ENCODE data around the gene GALM. TPM values are rescaled to one million over a fixed set of nuclear protein-coding genes. Genes with fewer than 3 reads are reported as not detected.

The GALM gene
- total RNA-seq, 2 experiments from 2014 or later, result 56.0 to 57.8 TPM

DNA sequence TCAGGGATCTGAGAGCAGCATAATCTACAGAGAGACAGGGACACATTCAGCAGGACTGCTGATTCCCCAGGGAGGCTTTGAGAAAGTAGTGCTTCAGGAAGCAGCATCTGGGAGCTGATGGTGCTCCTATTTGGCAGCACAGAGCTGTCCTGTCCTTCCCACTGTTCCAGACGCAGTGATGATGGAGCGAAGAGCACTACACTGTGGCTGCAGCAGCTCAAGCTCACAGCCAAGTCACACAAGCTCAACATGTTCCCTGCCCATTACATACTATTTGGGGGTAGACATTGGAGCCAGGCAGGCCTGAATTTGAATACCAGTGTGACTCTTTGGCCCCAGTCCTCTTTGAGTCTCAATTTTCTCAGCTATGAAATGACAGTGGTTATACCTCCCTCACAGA, 15.2 kb upstream of the GALM start:
- no peaks in the 10 kb centered on the region for H3K9me3 Mint-ChIP-seq (ENCODE audit: low read depth)
- H3K4me3 Mint-ChIP-seq, result no peak overlapping the region
- peaks cover 60% of the 10 kb centered on the region for H3K4me1 Mint-ChIP-seq
- POLR2A ChIA-PET, result no interaction called here
- H3K27ac Mint-ChIP-seq, result peak overlapping the region; percentile 33
- H3K27me3 Mint-ChIP-seq, result no peaks in the 10 kb centered on the region
- intact Hi-C loops (cut with DNase I, micrococcal nuclease), result no loop called here
- CTCF ChIA-PET, result interaction anchor here (0.5 to 4.3 kb wide), 4 partner anchors 16 to 83 kb away, joined by 3 to 51 read pairs (median 16); partner anchors contain the start of genes GALM and HNRNPLL
- ATAC-seq (no peak), DNase-seq (no peak)
- H3K36me3 Mint-ChIP-seq (ENCODE audit: low read depth), result no peaks in the 10 kb centered on the region

DNA sequence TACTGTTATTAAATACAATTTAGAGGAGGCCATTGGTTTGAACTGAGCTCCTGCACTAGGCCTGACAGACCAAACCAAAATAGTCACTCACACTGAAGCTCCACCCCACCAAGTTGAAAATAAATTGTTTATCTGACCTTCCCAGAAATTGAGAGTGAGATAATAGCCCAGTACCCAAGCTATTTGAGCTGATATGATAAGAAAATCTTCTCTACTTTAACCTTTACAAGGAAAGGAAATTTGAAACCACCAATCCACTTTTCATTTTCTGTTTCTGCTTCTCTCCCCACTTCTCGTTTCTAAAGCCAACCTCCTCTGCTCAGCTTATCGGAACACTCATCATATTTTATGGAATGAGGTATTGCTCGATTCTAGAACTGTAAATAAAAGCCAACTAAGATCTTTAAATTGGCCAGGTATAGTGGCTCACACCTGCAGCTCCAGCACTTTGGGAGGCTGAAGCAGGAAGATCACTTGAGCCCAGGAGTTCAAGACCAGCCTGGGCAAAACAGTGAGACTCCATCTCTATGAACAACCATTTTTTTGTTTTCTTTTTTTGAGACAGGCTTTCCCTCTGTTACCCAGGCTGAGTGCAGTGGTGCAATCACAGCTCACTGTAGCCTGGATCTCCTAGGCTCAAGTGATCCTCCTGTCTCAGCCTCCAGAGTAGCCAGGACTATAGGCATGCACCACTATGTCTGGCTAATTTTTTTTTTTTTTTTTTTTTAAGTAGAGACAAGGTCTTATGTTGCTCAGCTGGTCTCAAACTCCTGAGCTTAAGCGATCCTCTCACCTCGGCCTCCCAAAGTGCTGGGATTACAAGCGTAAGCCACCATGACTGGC, 13.3 kb upstream of the GALM start:
- intact Hi-C loops (cut with DNase I, micrococcal nuclease), result loop anchor here (1.0 kb wide), 8 partner anchors 15 to 477 kb away; partner anchors contain the start of gene SRSF7 (in 1 of the 2)
- CTCF ChIA-PET, result interaction anchor here (0.6 to 4.3 kb wide), 13 partner anchors 11 to 247 kb away, joined by 3 to 51 read pairs (median 4); partner anchors contain the start of genes GALM and HNRNPLL
- peak overlapping the region; percentile 44 for H3K4me3 Mint-ChIP-seq
- POLR2A ChIA-PET, result interaction anchor here (0.6 to 2.9 kb wide), 15 partner anchors 11 to 508 kb away, joined by 3 to 34 read pairs (median 5); partner anchors contain the start of genes GALM, HNRNPLL and SRSF7
- peak; percentile 23 for ATAC-seq
- H3K9me3 Mint-ChIP-seq (ENCODE audit: low read depth), result no peaks in the 10 kb centered on the region
- peak overlapping the region; percentile 98 for H3K27ac Mint-ChIP-seq
- H3K27me3 Mint-ChIP-seq, result no peaks in the 10 kb centered on the region
- DNase-seq, result peak; percentile 28
- no peaks in the 10 kb centered on the region for H3K36me3 Mint-ChIP-seq (ENCODE audit: low read depth)
- H3K4me1 Mint-ChIP-seq, result peaks cover 63% of the 10 kb centered on the region

- peak overlapping the region; percentile 98 for H3K27ac Mint-ChIP-seq
- ATAC-seq (peak; percentile 61), DNase-seq (no peak)
- peak overlapping the region; percentile 44 for H3K4me3 Mint-ChIP-seq
- ChIA-PET POLR2A (interaction anchor here (0.6 to 2.9 kb wide), 11 partner anchors 10 to 1027 kb away, joined by 3 to 34 read pairs (median 5); partner anchors contain the start of genes GALM and SRSF7), CTCF (interaction anchor here (0.5 to 4.3 kb wide), 13 partner anchors 10 to 1330 kb away, joined by 3 to 51 read pairs (median 3); partner anchors contain the start of genes GALM and HNRNPLL)
- H3K4me1 Mint-ChIP-seq, result peaks cover 57% of the 10 kb centered on the region
- H3K36me3 Mint-ChIP-seq (ENCODE audit: low read depth), result no peaks in the 10 kb centered on the region
- H3K9me3 Mint-ChIP-seq (ENCODE audit: low read depth), result no peaks in the 10 kb centered on the region
- intact Hi-C loops (cut with DNase I, micrococcal nuclease), result loop anchor here (1.0 kb wide), 8 partner anchors 14 to 476 kb away; partner anchors contain the start of gene SRSF7 (in 1 of the 2)
- no peaks in the 10 kb centered on the region for H3K27me3 Mint-ChIP-seq
These were observed 12.6 kb upstream of the GALM start for GRCh38 chr2:38653380-38653714.

GRCh38 chr2:38653715-38654527, 12.0 kb upstream of the GALM start:
- Mint-ChIP-seq H3K9me3 (ENCODE audit: low read depth) (no peaks in the 10 kb centered on the region), H3K4me1 (peaks cover 58% of the 10 kb centered on the region), H3K27me3 (no peaks in the 10 kb centered on the region), H3K4me3 (peak overlapping the region; percentile 44), H3K36me3 (ENCODE audit: low read depth) (no peaks in the 10 kb centered on the region), H3K27ac (peak overlapping the region; percentile 98)
- POLR2A ChIA-PET, result interaction anchor here (0.6 to 2.9 kb wide), 11 partner anchors 9 to 1028 kb away, joined by 3 to 34 read pairs (median 5); partner anchors contain the start of genes GALM and SRSF7
- ATAC-seq (peak; percentile 81), DNase-seq (peak; percentile 87)
- CTCF ChIA-PET, result interaction anchor here (0.5 to 4.3 kb wide), 12 partner anchors 10 to 1331 kb away, joined by 3 to 51 read pairs (median 4); partner anchors contain the start of genes GALM and HNRNPLL
- intact Hi-C loops (cut with DNase I, micrococcal nuclease), result loop anchor here (1.0 kb wide), 8 partner anchors 13 to 475 kb away; partner anchors contain the start of gene SRSF7 (in 1 of the 2)

GRCh38 chr2:38654528-38655381, 11.2 kb upstream of the GALM start:
- ChIA-PET POLR2A (interaction anchor here (0.5 to 2.9 kb wide), 5 partner anchors 9 to 96 kb away, joined by 3 to 34 read pairs (median 5); partner anchors contain the start of gene SRSF7), CTCF (interaction anchor here (1.2 to 4.3 kb wide), 5 partner anchors 9 to 75 kb away, joined by 3 to 51 read pairs (median 17); partner anchors contain the start of genes GALM and HNRNPLL)
- DNase-seq (no peak), ATAC-seq (no peak)
- H3K27ac Mint-ChIP-seq, result peak overlapping the region; percentile 98
- H3K36me3 Mint-ChIP-seq (ENCODE audit: low read depth), result peaks cover 4% of the 10 kb centered on the region
- no peaks in the 10 kb centered on the region for H3K9me3 Mint-ChIP-seq (ENCODE audit: low read depth)
- H3K27me3 Mint-ChIP-seq, result no peaks in the 10 kb centered on the region
- no peak overlapping the region for H3K4me3 Mint-ChIP-seq
- intact Hi-C loops (cut with DNase I, micrococcal nuclease), result no loop called here
- peaks cover 64% of the 10 kb centered on the region for H3K4me1 Mint-ChIP-seq

GRCh38 chr2:38655441-38655840, 10.5 kb upstream of the GALM start:
- CTCF ChIA-PET, result interaction anchor here (1.4 kb wide), 1 partner anchor 8 kb away, joined by 4 read pairs; no protein-coding TSS in a partner anchor
- peaks cover 4% of the 10 kb centered on the region for H3K36me3 Mint-ChIP-seq (ENCODE audit: low read depth)
- H3K4me1 Mint-ChIP-seq, result peaks cover 59% of the 10 kb centered on the region

GRCh38 chr2:38656866-38657480, 8.9 kb upstream of the GALM start:
- ChIA-PET POLR2A (no interaction called here), CTCF (no interaction called here)
- ATAC-seq (no peak), DNase-seq (no peak)
- peaks cover 4% of the 10 kb centered on the region for H3K36me3 Mint-ChIP-seq (ENCODE audit: low read depth)
- intact Hi-C loops (cut with DNase I, micrococcal nuclease), result no loop called here
- peaks cover 49% of the 10 kb centered on the region for H3K4me1 Mint-ChIP-seq
- H3K27me3 Mint-ChIP-seq, result no peaks in the 10 kb centered on the region
- H3K9me3 Mint-ChIP-seq (ENCODE audit: low read depth), result no peaks in the 10 kb centered on the region
- no peak overlapping the region for H3K27ac Mint-ChIP-seq
- H3K4me3 Mint-ChIP-seq, result no peak overlapping the region

More at GRCh38 chr2:38655441-38655840, 10.5 kb upstream of the GALM start:
- no peak for DNase-seq
- no peaks in the 10 kb centered on the region for H3K9me3 Mint-ChIP-seq (ENCODE audit: low read depth)
- H3K27me3 Mint-ChIP-seq, result no peaks in the 10 kb centered on the region
- peak overlapping the region; percentile 98 for H3K27ac Mint-ChIP-seq
- no peak overlapping the region for H3K4me3 Mint-ChIP-seq
- intact Hi-C loops (cut with DNase I, micrococcal nuclease), result no loop called here
- ATAC-seq, result no peak
- POLR2A ChIA-PET, result interaction anchor here (0.5 to 1.4 kb wide), 5 partner anchors 8 to 277 kb away, joined by 3 to 5 read pairs (median 3); partner anchors contain the start of gene GALM

GRCh38 chr2:38658613-38659012, 7.3 kb upstream of the GALM start:
- peaks cover 4% of the 10 kb centered on the region for H3K36me3 Mint-ChIP-seq (ENCODE audit: low read depth)
- DNase-seq, result no peak
- ATAC-seq, result no peak
- no peak overlapping the region for H3K27ac Mint-ChIP-seq
- CTCF ChIA-PET, result no interaction called here
- peaks cover 46% of the 10 kb centered on the region for H3K4me1 Mint-ChIP-seq
- no peaks in the 10 kb centered on the region for H3K27me3 Mint-ChIP-seq
- POLR2A ChIA-PET, result no interaction called here
- H3K9me3 Mint-ChIP-seq (ENCODE audit: low read depth), result no peaks in the 10 kb centered on the region
- H3K4me3 Mint-ChIP-seq, result no peak overlapping the region
- intact Hi-C loops (cut with DNase I, micrococcal nuclease), result no loop called here

- H3K4me1 Mint-ChIP-seq, result peaks cover 46% of the 10 kb centered on the region
- ATAC-seq, result peak; percentile 13
- no peaks in the 10 kb centered on the region for H3K9me3 Mint-ChIP-seq (ENCODE audit: low read depth)
- ChIA-PET POLR2A (no interaction called here), CTCF (no interaction called here)
- intact Hi-C loops (cut with DNase I, micrococcal nuclease), result no loop called here
- no peaks in the 10 kb centered on the region for H3K27me3 Mint-ChIP-seq
- H3K4me3 Mint-ChIP-seq, result no peak overlapping the region
- peak overlapping the region; percentile 21 for H3K27ac Mint-ChIP-seq
- DNase-seq, result no peak
- H3K36me3 Mint-ChIP-seq (ENCODE audit: low read depth), result peaks cover 4% of the 10 kb centered on the region
These were observed 6.8 kb upstream of the GALM start for GRCh38 chr2:38659115-38659514.

GRCh38 chr2:38660282-38660681, 5.6 kb upstream of the GALM start:
- DNase-seq, result no peak
- Mint-ChIP-seq H3K4me1 (peaks cover 45% of the 10 kb centered on the region), H3K27ac (no peak overlapping the region), H3K4me3 (no peak overlapping the region), H3K27me3 (no peaks in the 10 kb centered on the region), H3K9me3 (ENCODE audit: low read depth) (no peaks in the 10 kb centered on the region), H3K36me3 (ENCODE audit: low read depth) (peaks cover 4% of the 10 kb centered on the region)
- ChIA-PET POLR2A (no interaction called here), CTCF (interaction anchor here (0.7 kb wide), 1 partner anchor 58 kb away, joined by 4 read pairs; the partner anchor contains the start of gene HNRNPLL)
- ATAC-seq, result no peak
- intact Hi-C loops (cut with DNase I, micrococcal nuclease), result loop anchor here in 1 of 2 experiments (10.0 kb wide), 1 partner anchor 465 kb away; the partner anchor contains the start of gene SOS1

Measured in activated CD4-positive, alpha-beta T cell treated with anti-CD3 and anti-CD28 coated beads for 36 hours (primary cell).